Activated naive CD8-positive, alpha-beta T cell treated with anti-CD3 and anti-CD28 coated beads for 36 hours (primary cell): ENCODE measurements around the gene KLK5. TPM values are rescaled to one million over a fixed set of nuclear protein-coding genes. Genes with fewer than 3 reads are reported as not detected.
"Not testable (repeated sequence)": the region's sequence is repeated elsewhere in the genome, so short reads cannot be mapped to it uniquely, and the experiment has no call there.

Source experiments
- DNase-seq: peaks from one replicate; pipeline ENCODE4 v3.0.0; 2021
- H3K27ac Mint-ChIP-seq: one replicate; pipeline ENCODE4 v1.8.0; 2022; ENCODE audit warnings: mild to moderate bottlenecking, moderate library complexity, mixed read lengths
- H3K27me3 Mint-ChIP-seq: one replicate; pipeline ENCODE4 v1.8.0; 2022; ENCODE audit warnings: mild to moderate bottlenecking, mixed read lengths
- H3K36me3 Mint-ChIP-seq: one replicate; pipeline ENCODE4 v1.8.0; 2021; ENCODE audit warnings: mild to moderate bottlenecking, mixed read lengths
- H3K4me1 Mint-ChIP-seq: one replicate; pipeline ENCODE4 v1.8.0; 2021; ENCODE audit warnings: mixed read lengths
- H3K4me3 Mint-ChIP-seq: one replicate; pipeline ENCODE4 v1.8.0; 2022; ENCODE audit warnings: mild to moderate bottlenecking, moderate library complexity, mixed read lengths
- H3K9me3 Mint-ChIP-seq: one replicate; pipeline ENCODE4 v1.8.0; 2022; ENCODE audit warnings: mixed read lengths
- total RNA-seq, 2 experiments: library from RNA; stranded (reverse); gene quantifications; one replicate each; pipeline ENCODE4 v1.2.3, GENCODE V29; 2021

KLK5 gene
- total RNA-seq, 2 experiments from 2014 or later = not detected

- H3K27ac Mint-ChIP-seq, H3K9me3 Mint-ChIP-seq, H3K4me1 Mint-ChIP-seq, H3K4me3 Mint-ChIP-seq, DNase-seq, H3K36me3 Mint-ChIP-seq: not testable (repeated sequence)
- peaks cover 30% of the 10 kb centered on the region for H3K27me3 Mint-ChIP-seq
These were observed 56.7 kb downstream of the KLK5 start for GRCh38 chr19:50896089-50896590.

GRCh38 chr19:50894478-50895356 is 58.1 kb downstream of the KLK5 start:
- DNase-seq = no peak
- peaks cover 28% of the 10 kb centered on the region for H3K27me3 Mint-ChIP-seq
- H3K27ac Mint-ChIP-seq = no peak overlapping the region
- H3K4me3 Mint-ChIP-seq = no peak overlapping the region
- H3K9me3 Mint-ChIP-seq = peaks cover 5% of the 10 kb centered on the region
- peaks cover 2% of the 10 kb centered on the region for H3K36me3 Mint-ChIP-seq
- H3K4me1 Mint-ChIP-seq = peaks cover 5% of the 10 kb centered on the region

Other genes starting within 250 kb of the KLK5 start
- gene SHANK1, start 233.2 kb downstream of the KLK5 start, total RNA-seq = under 1 TPM; 0.04 to 0.12 TPM
- gene CLEC11A, start 229.7 kb downstream of the KLK5 start, total RNA-seq = 1 to 10 TPM; 2.2 to 3.1 TPM
- gene GPR32, start 182.6 kb downstream of the KLK5 start, total RNA-seq = not detected
- gene ACP4, start 162.6 kb downstream of the KLK5 start, total RNA-seq = not detected
- gene KLK1, start 129.3 kb downstream of the KLK5 start, total RNA-seq = 1 to 10 TPM in 1 of 2 experiments, under 1 TPM in 1; 0.60 to 1.1 TPM
- gene KLK15, start 119.5 kb downstream of the KLK5 start, total RNA-seq = not detected
- gene KLK3, start 98.1 kb downstream of the KLK5 start, total RNA-seq = not detected
- under 1 TPM; 0.38 to 0.45 TPM for gene KLK2, start 79.6 kb downstream of the KLK5 start, total RNA-seq
- gene KLK4, start 41.6 kb downstream of the KLK5 start, total RNA-seq = not detected
- gene KLK6, start 16.6 kb upstream of the KLK5 start, total RNA-seq = not detected
- not detected for gene KLK7, start 30.9 kb upstream of the KLK5 start, total RNA-seq
- gene KLK8, start 48.6 kb upstream of the KLK5 start, total RNA-seq = not detected
- not detected for gene KLK10, start 66.7 kb upstream of the KLK5 start, total RNA-seq
- gene KLK11, start 73.6 kb upstream of the KLK5 start, total RNA-seq = not detected
- not detected for gene KLK12, start 82.0 kb upstream of the KLK5 start, total RNA-seq
- gene KLK13, start 112.1 kb upstream of the KLK5 start, total RNA-seq = not detected
- gene KLK14, start 129.8 kb upstream of the KLK5 start, total RNA-seq = under 1 TPM; 0.30 to 0.31 TPM
- gene CTU1, start 155.4 kb upstream of the KLK5 start, total RNA-seq = 10 to 100 TPM; 10.9 to 11.4 TPM
- gene SIGLEC9, start 171.9 kb upstream of the KLK5 start, total RNA-seq = 1 to 10 TPM; 1.3 to 1.6 TPM
- gene SIGLEC7, start 189.3 kb upstream of the KLK5 start, total RNA-seq = not detected